GM23338 (cell line): ENCODE measurements around the gene LTN1. TPM values are rescaled to one million over a fixed set of nuclear protein-coding genes. Genes with fewer than 3 reads are reported as not detected.

ENCODE experiments used
- ATAC-seq: fragments of 200-7000 bp; cut with Tn5 transposase; 3 replicates; pipeline ENCODE4 v1.9.1; 2020
- DNase-seq: peaks from one replicate; pipeline ENCODE4 v3.0.0-alpha.2; 2015; ENCODE audit warnings: low spot score
- H2AFZ ChIP-seq: fragments of 200-600 bp; sonication (generic); 2 replicates; pipeline ENCODE4 v1.8.0; 2016; ENCODE audit warnings: antibody characterized with exemption, mild to moderate bottlenecking, moderate library complexity
- H3F3A ChIP-seq: fragments of 200-600 bp; sonication (generic); replicated peaks from 2 replicates; pipeline ENCODE4 v1.8.0; 2017; ENCODE audit warnings: antibody characterized with exemption, mixed run types, low read depth
- H3K27ac ChIP-seq: fragments of 200-600 bp; sonication (generic); 2 replicates; pipeline ENCODE4 v1.6.1; 2016; ENCODE audit warnings: low read depth
- H3K27me3 ChIP-seq: fragments of 200-600 bp; sonication (generic); 2 replicates; pipeline ENCODE4 v1.8.0; 2016; ENCODE audit warnings: mild to moderate bottlenecking, mixed run types, moderate library complexity; ENCODE audit not compliant: insufficient read depth
- H3K36me3 ChIP-seq: fragments of 200-600 bp; sonication (generic); 2 replicates; pipeline ENCODE4 v1.8.0; 2016; ENCODE audit warnings: mild to moderate bottlenecking; ENCODE audit not compliant: insufficient read depth
- H3K4me1 ChIP-seq: fragments of 200-600 bp; sonication (generic); 2 replicates; pipeline ENCODE4 v1.8.0; 2016; ENCODE audit warnings: mild to moderate bottlenecking, moderate library complexity; ENCODE audit not compliant: insufficient read depth
- H3K4me2 ChIP-seq: fragments of 200-600 bp; sonication (generic); 2 replicates; pipeline ENCODE4 v1.7.1; 2017; ENCODE audit warnings: mixed run types
- H3K4me3 ChIP-seq: fragments of 200-600 bp; sonication (generic); 2 replicates; pipeline ENCODE4 v1.6.1; 2016; ENCODE audit warnings: mixed run types
- H3K79me2 ChIP-seq: fragments of 200-600 bp; sonication (generic); replicated peaks from 2 replicates; pipeline ENCODE4 v1.8.0; 2017; ENCODE audit warnings: mild to moderate bottlenecking; ENCODE audit not compliant: insufficient read depth
- H3K9me2 ChIP-seq: fragments of 200-600 bp; sonication (generic); 2 replicates; pipeline ENCODE4 v1.8.0; 2017; ENCODE audit not compliant: insufficient read depth
- H4K20me1 ChIP-seq: fragments of 200-600 bp; sonication (generic); replicated peaks from 2 replicates; pipeline ENCODE4 v1.8.0; 2017; ENCODE audit warnings: mild to moderate bottlenecking; ENCODE audit not compliant: insufficient read depth
- H3K27ac Mint-ChIP-seq: 2 replicates; pipeline ENCODE4 v1.8.0; 2020; ENCODE audit warnings: inconsistent platforms, mild to moderate bottlenecking, moderate library complexity, mixed read lengths
- H3K27me3 Mint-ChIP-seq: 3 replicates; pipeline ENCODE4 v1.8.0; 2022; ENCODE audit warnings: low read depth, mild to moderate bottlenecking, moderate library complexity, mixed read lengths, inconsistent platforms; ENCODE audit not compliant: insufficient read depth, poor library complexity
- H3K36me3 Mint-ChIP-seq: 3 replicates; pipeline ENCODE4 v1.8.0; 2021; ENCODE audit warnings: low read depth, mild to moderate bottlenecking, inconsistent platforms, moderate library complexity, mixed read lengths
- H3K4me1 Mint-ChIP-seq: 3 replicates; pipeline ENCODE4 v1.8.0; 2020; ENCODE audit warnings: mild to moderate bottlenecking, inconsistent platforms, mixed read lengths
- H3K4me3 Mint-ChIP-seq: 3 replicates; pipeline ENCODE4 v1.8.0; 2021; ENCODE audit warnings: moderate library complexity, mild to moderate bottlenecking, inconsistent platforms, mixed read lengths
- H3K9me3 Mint-ChIP-seq: 3 replicates; pipeline ENCODE4 v1.8.0; 2020; ENCODE audit warnings: moderate library complexity, mild to moderate bottlenecking, inconsistent platforms, mixed read lengths
- JUNB ChIP-seq: IDR thresholded peaks from one replicate; pipeline ENCODE4 v1.6.1; 2016; ENCODE audit warnings: antibody characterized with exemption; ENCODE audit not compliant: unreplicated experiment
- STAT1 ChIP-seq: IDR thresholded peaks from one replicate; pipeline ENCODE4 v1.6.1; 2016; ENCODE audit warnings: antibody characterized with exemption; ENCODE audit not compliant: unreplicated experiment
- ZNF462 ChIP-seq: fragments of 250-450 bp; sonication (Bioruptor Pico); IDR thresholded peaks from 2 replicates; pipeline ENCODE4 v1.5.0; 2020; ENCODE audit warnings: mild to moderate bottlenecking, moderate library complexity
- polyA plus RNA-seq: library from polyadenylated mRNA; unstranded; fragments of >200 nt; fragmentation: Nextera tagmentation; extraction: Ambion mirVana; gene quantifications from 2 replicates; pipeline ENCODE4 v1.2.1, GENCODE V29; 2016
- total RNA-seq: library from RNA; depleted of rRNA; stranded (reverse); fragments of >200 nt; shearing (Covaris generic); gene quantifications from 2 replicates; pipeline ENCODE4 v1.2.3, GENCODE V29; 2014

The LTN1 gene
- total and polyA plus RNA-seq, 2 experiments from 2014 or later, result 11.1 to 26.1 TPM

DNA sequence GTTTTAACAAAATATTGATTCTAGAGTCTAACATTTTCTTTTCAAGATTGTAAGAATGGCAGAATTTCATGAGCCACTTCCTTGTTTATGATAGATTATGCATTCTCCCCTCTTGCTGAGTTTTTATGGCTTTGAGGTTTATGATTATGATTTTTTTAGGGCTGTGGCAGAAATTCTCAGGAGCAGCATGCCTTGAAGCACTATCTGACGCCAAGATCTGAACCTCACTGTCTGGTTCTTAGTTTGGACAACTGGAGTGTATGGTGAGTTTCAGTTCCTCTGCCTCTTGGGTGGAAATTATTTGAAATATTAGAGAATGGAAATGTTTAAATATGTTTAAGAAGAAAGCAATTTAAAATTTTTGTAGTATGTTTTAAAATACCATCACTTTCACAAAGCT lies 42.0 kb upstream of the LTN1 start:
- no peaks in the 10 kb centered on the region for H3K9me2 ChIP-seq
- no peaks in the 10 kb centered on the region for H3K4me1 ChIP-seq
- H4K20me1 ChIP-seq, result peaks cover 7% of the 10 kb centered on the region; the same call in 1 of the 2 replicates
- Mint-ChIP-seq H3K36me3 (peaks cover 55% of the 10 kb centered on the region), H3K4me1 (no peaks in the 10 kb centered on the region), H3K9me3 (no peaks in the 10 kb centered on the region), H3K27me3 (no peaks in the 10 kb centered on the region), H3K27ac (no peak overlapping the region), H3K4me3 (no peak overlapping the region)
- no peaks in the 10 kb centered on the region for H3F3A ChIP-seq
- TF ChIP-seq JUNB (no peak), ZNF462 (CRISPR knock-in tag) (no peak)
- ATAC-seq (no peak), DNase-seq (no peak)
- no peaks in the 10 kb centered on the region for H3K27me3 ChIP-seq
- no peak overlapping the region for H3K27ac ChIP-seq
- H3K4me3 ChIP-seq, result no peak overlapping the region
- H3K4me2 ChIP-seq, result no peak overlapping the region
- peaks cover 6% of the 10 kb centered on the region; the same call in 1 of the 2 replicates for H3K79me2 ChIP-seq
- no peak overlapping the region for H2AFZ ChIP-seq
- H3K36me3 ChIP-seq, result peaks cover 48% of the 10 kb centered on the region

DNA sequence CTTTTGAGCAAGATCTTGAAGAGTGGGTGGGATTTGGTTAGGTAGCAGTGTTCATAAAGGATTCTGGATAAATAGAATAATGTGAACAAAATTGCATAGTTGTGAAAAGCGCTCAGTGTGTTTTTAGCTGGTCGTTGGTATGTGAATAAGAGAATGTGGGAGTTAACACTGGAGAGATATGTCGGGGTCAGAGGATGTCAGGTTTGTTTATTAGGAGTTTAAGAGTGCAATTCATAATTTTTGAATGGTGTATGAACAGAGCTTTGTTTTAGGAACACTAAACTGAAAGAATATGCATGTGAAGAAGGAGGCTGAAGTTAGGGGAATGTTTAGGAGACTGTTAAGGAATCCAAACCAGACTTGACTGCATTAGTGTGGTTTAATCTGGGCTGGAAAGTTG lies 41.2 kb upstream of the LTN1 start:
- TF ChIP-seq STAT1, result no peak
- Mint-ChIP-seq H3K27me3 (no peaks in the 10 kb centered on the region), H3K4me1 (no peaks in the 10 kb centered on the region), H3K4me3 (no peak overlapping the region), H3K36me3 (peaks cover 57% of the 10 kb centered on the region), H3K9me3 (no peaks in the 10 kb centered on the region), H3K27ac (no peak overlapping the region; the same call in 1 of the 2 replicates)
- Histone ChIP-seq H2AFZ (no peak overlapping the region), H3K9me2 (no peaks in the 10 kb centered on the region), H3K4me1 (no peaks in the 10 kb centered on the region), H3K36me3 (peaks cover 48% of the 10 kb centered on the region), H4K20me1 (peaks cover 7% of the 10 kb centered on the region; the same call in 1 of the 2 replicates), H3F3A (no peaks in the 10 kb centered on the region), H3K4me3 (no peak overlapping the region), H3K4me2 (no peak overlapping the region), H3K79me2 (peaks cover 14% of the 10 kb centered on the region; the same call in 1 of the 2 replicates), H3K27ac (no peak overlapping the region), H3K27me3 (no peaks in the 10 kb centered on the region)
- ATAC-seq (no peak), DNase-seq (no peak)
